ENCODE results near the gene MRPL52. TPM values are rescaled to one million over a fixed set of nuclear protein-coding genes. Genes with fewer than 3 reads are reported as not detected.

MRPL52 gene
- total RNA-seq, 2 experiments from 2014 or later, result 100 to 181 TPM

DNA sequence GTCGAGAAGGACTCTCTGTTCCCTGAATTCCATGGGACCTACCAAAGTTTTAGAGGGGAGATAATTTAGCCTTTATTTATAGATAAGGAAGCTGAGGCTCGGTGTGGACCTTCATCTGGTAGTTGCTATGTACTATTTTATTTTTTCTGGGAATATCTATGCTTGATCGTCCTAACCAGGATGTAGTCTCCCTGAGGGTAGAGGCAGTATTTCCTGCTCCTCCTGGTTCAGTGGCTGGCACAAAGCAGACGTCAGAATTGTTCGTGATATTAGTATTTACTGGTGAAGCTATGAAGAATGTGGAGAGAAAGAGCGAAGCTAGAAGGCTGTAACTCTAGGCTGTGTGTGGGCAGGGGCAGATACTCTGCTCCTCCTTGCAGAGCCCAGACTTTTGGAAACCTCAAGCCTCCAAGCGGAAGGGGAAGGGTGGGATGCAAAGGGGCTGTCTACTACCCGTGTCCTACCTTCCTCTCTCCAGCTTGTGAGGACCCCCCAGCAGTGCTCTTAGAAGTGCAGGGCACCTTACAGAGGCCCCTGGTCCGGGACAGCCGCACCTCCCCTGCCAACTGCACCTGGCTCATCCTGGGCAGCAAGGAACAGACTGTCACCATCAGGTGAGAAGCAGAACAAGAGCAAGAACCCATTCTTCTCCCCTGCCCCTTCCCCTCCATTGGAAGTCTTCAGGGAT, 43.3 kb downstream of the MRPL52 start:
- H3K4me3 ChIP-seq (ENCODE audit: low read depth, low read length, poor library complexity, severe bottlenecking), result peak overlapping the region; percentile 86
- no peak overlapping the region for H2AFZ ChIP-seq (ENCODE audit: low read length)
- TF ChIP-seq, protein P1, sequence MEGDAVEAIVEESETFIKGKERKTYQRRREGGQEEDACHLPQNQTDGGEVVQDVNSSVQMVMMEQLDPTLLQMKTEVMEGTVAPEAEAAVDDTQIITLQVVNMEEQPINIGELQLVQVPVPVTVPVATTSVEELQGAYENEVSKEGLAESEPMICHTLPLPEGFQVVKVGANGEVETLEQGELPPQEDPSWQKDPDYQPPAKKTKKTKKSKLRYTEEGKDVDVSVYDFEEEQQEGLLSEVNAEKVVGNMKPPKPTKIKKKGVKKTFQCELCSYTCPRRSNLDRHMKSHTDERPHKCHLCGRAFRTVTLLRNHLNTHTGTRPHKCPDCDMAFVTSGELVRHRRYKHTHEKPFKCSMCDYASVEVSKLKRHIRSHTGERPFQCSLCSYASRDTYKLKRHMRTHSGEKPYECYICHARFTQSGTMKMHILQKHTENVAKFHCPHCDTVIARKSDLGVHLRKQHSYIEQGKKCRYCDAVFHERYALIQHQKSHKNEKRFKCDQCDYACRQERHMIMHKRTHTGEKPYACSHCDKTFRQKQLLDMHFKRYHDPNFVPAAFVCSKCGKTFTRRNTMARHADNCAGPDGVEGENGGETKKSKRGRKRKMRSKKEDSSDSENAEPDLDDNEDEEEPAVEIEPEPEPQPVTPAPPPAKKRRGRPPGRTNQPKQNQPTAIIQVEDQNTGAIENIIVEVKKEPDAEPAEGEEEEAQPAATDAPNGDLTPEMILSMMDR (conservative IDR thresholded peaks at IDR 0.05; ENCODE audit: low read length), result peak; percentile 63; the same call in 1 of the 2 replicates
- TF ChIP-seq EZH2phosphoT487 (IDR thresholded peaks at IDR 0.05; ENCODE audit: borderline replicate concordance, low read depth, low read length), result no peak
- no peaks in the 10 kb centered on the region for H3K9me2 ChIP-seq (ENCODE audit: insufficient read depth, low read length)
- H3K79me2 ChIP-seq (ENCODE audit: insufficient read depth, low read depth, low read length), result peaks cover 19% of the 10 kb centered on the region
- POLR2A ChIA-PET, result interaction anchor here (0.5 to 5.5 kb wide), 15 partner anchors 10 to 439 kb away, joined by 3 to 65 read pairs (median 4); partner anchors contain the start of genes OXA1L and REM2
- H3K27ac ChIP-seq (ENCODE audit: low read depth, low read length, poor library complexity, severe bottlenecking), result peak overlapping the region; percentile 93
- peaks cover 31% of the 10 kb centered on the region for H3K4me1 ChIP-seq (ENCODE audit: insufficient read depth, low read length, poor library complexity, severe bottlenecking)
- H3K4me2 ChIP-seq (ENCODE audit: low read length), result peak overlapping the region; percentile 96
- CTCF ChIA-PET (ENCODE audit: unreplicated experiment), result interaction anchor here (0.6 to 2.9 kb wide), 6 partner anchors 13 to 284 kb away, joined by 3 to 11 read pairs (median 4); no protein-coding TSS in a partner anchor
- BruUV-seq (replicated peaks), result TSS peak; percentile 47
- H3K36me3 ChIP-seq (ENCODE audit: insufficient read depth, low read length), result peaks cover 50% of the 10 kb centered on the region
- no peaks in the 10 kb centered on the region for H4K20me1 ChIP-seq (ENCODE audit: insufficient read depth, low read length)
- H3K9me3 ChIP-seq (ENCODE audit: low read length), result no peaks in the 10 kb centered on the region
- intact Hi-C loops (cut with micrococcal nuclease; ENCODE audit: unreplicated experiment), result loop anchor here (1.0 to 5.0 kb wide), 5 partner anchors 27 to 481 kb away; partner anchors contain the start of gene RBM23
- DNase-seq (ENCODE audit: low spot score), result no peak

DNA sequence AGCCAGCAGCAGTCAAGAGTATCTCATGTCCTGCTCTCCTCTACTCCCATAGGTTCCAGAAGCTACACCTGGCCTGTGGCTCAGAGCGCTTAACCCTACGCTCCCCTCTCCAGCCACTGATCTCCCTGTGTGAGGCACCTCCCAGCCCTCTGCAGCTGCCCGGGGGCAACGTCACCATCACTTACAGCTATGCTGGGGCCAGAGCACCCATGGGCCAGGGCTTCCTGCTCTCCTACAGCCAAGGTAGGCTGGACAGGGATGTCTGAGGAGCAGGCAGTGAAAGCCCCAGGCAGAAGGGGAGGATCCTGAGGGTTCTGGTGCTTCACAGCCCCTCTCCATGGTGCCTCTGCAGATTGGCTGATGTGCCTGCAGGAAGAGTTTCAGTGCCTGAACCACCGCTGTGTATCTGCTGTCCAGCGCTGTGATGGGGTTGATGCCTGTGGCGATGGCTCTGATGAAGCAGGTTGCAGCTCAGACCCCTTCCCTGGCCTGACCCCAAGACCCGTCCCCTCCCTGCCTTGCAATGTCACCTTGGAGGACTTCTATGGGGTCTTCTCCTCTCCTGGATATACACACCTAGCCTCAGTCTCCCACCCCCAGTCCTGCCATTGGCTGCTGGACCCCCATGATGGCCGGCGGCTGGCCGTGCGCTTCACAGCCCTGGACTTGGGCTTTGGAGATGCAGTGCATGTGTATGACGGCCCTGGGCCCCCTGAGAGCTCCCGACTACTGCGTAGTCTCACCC, 45.5 kb downstream of the MRPL52 start:
- TF ChIP-seq, protein P1 (conservative IDR thresholded peaks at IDR 0.05; ENCODE audit: low read length), result no peak
- TF ChIP-seq EZH2phosphoT487 (IDR thresholded peaks at IDR 0.05; ENCODE audit: borderline replicate concordance, low read depth, low read length), result no peak
- H3K79me2 ChIP-seq (ENCODE audit: insufficient read depth, low read depth, low read length), result peaks cover 19% of the 10 kb centered on the region
- H3K4me2 ChIP-seq (ENCODE audit: low read length), result no peak overlapping the region
- H3K36me3 ChIP-seq (ENCODE audit: insufficient read depth, low read length), result peaks cover 69% of the 10 kb centered on the region
- no peak overlapping the region for H3K4me3 ChIP-seq (ENCODE audit: low read depth, low read length, poor library complexity, severe bottlenecking)
- peaks cover 19% of the 10 kb centered on the region for H3K4me1 ChIP-seq (ENCODE audit: insufficient read depth, low read length, poor library complexity, severe bottlenecking)
- intact Hi-C loops (cut with micrococcal nuclease; ENCODE audit: unreplicated experiment), result no loop called here
- H2AFZ ChIP-seq (ENCODE audit: low read length), result no peak overlapping the region
- H3K9me3 ChIP-seq (ENCODE audit: low read length), result no peaks in the 10 kb centered on the region
- H3K27ac ChIP-seq (ENCODE audit: low read depth, low read length, poor library complexity, severe bottlenecking), result no peak overlapping the region
- no peaks in the 10 kb centered on the region for H4K20me1 ChIP-seq (ENCODE audit: insufficient read depth, low read length)
- POLR2A ChIA-PET, result interaction anchor here (0.5 to 5.5 kb wide), 2 partner anchors 8 to 122 kb away, joined by 3 to 65 read pairs; partner anchors contain the start of gene REM2
- no peaks in the 10 kb centered on the region for H3K9me2 ChIP-seq (ENCODE audit: insufficient read depth, low read length)
- CTCF ChIA-PET (ENCODE audit: unreplicated experiment), result no interaction called here
- no TSS peak for BruUV-seq (replicated peaks)
- DNase-seq (ENCODE audit: low spot score), result no peak
